AG04450 (cell line): ENCODE data around the gene FGF14. TPM values are rescaled to one million over a fixed set of nuclear protein-coding genes. Genes with fewer than 3 reads are reported as not detected.
"Not testable (repeated sequence)": the region's sequence is repeated elsewhere in the genome, so short reads cannot be mapped to it uniquely, and the experiment has no call there.

Experiments used
- CTCF ChIA-PET: fragments of 300-600, 350-600 bp; formaldehyde crosslinking; extraction: SDS; loops from one replicate; lab custom pipeline; 2022; ENCODE audit warnings: antibody characterized with exemption, inconsistent platforms; lab: Charles Lee
- POLR2A ChIA-PET: fragments of 350-600 bp; formaldehyde crosslinking; extraction: SDS; loops from one replicate; lab custom pipeline; 2021; ENCODE audit warnings: antibody characterized with exemption, inconsistent platforms; lab: Yijun Ruan, JAX
- DNase-seq: peaks from one replicate; pipeline ENCODE4 v3.0.0-alpha.2; 2011; ENCODE audit warnings: low read depth, low spot score
- H3K27ac ChIP-seq: one replicate; pipeline ENCODE4 v1.5.1; 2012; ENCODE audit warnings: low read depth, low read length, control low read depth
- H3K27me3 ChIP-seq: one replicate; pipeline ENCODE4 v1.6.0; 2012; ENCODE audit warnings: low read length; ENCODE audit not compliant: control insufficient read depth, insufficient read depth
- H3K4me3 ChIP-seq: 2 replicates; pipeline ENCODE4 v1.5.1; 2011; ENCODE audit warnings: mild to moderate bottlenecking, low read depth, low read length, control low read depth
- H3K9me3 ChIP-seq: 2 replicates; pipeline ENCODE4 v1.5.1; 2012; ENCODE audit warnings: low read length; ENCODE audit not compliant: control insufficient read depth, insufficient read depth
- polyA plus RNA-seq: library from polyadenylated mRNA; depleted of rRNA; stranded (reverse); fragments of >200 nt; gene quantifications from 2 replicates; pipeline ENCODE4 v1.2.3, GENCODE V29; 2011
- TF ChIP-seq, protein P1 (sequence below): IDR thresholded peaks from 2 replicates; pipeline ENCODE4 v1.5.1; 2011; ENCODE audit warnings: low read depth, low read length, control low read depth, inconsistent platforms

FGF14 gene
- polyA plus RNA-seq, 1 experiment, result 0.01 TPM

DNA sequence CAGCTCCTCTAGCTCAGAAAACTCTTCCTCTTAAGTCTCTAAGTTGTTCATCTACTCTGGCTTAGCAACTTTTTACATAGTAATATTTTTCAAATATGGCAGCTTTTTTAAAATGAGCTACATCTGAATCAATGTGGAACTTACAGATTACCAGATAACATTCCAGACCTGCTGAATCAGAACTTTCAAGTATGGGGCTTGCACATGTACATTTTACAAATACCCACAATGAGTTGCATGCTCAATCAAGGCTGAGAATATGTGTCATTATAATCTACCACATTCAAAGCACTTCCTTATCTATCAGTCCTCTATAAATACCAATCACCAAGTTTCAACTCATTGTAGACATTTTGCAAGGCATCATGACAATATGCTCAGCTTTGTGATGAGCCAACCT lies 383.1 kb downstream of the FGF14 start:
- no peak overlapping the region for H3K27ac ChIP-seq
- DNase-seq, result no peak
- POLR2A ChIA-PET, result no interaction called here
- TF ChIP-seq, protein P1, sequence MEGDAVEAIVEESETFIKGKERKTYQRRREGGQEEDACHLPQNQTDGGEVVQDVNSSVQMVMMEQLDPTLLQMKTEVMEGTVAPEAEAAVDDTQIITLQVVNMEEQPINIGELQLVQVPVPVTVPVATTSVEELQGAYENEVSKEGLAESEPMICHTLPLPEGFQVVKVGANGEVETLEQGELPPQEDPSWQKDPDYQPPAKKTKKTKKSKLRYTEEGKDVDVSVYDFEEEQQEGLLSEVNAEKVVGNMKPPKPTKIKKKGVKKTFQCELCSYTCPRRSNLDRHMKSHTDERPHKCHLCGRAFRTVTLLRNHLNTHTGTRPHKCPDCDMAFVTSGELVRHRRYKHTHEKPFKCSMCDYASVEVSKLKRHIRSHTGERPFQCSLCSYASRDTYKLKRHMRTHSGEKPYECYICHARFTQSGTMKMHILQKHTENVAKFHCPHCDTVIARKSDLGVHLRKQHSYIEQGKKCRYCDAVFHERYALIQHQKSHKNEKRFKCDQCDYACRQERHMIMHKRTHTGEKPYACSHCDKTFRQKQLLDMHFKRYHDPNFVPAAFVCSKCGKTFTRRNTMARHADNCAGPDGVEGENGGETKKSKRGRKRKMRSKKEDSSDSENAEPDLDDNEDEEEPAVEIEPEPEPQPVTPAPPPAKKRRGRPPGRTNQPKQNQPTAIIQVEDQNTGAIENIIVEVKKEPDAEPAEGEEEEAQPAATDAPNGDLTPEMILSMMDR, result no peak
- H3K27me3 ChIP-seq, result no peaks in the 10 kb centered on the region
- CTCF ChIA-PET, result no interaction called here
- no peaks in the 10 kb centered on the region; the same call in 1 of the 2 replicates for H3K9me3 ChIP-seq
- H3K4me3 ChIP-seq, result no peak overlapping the region

DNA sequence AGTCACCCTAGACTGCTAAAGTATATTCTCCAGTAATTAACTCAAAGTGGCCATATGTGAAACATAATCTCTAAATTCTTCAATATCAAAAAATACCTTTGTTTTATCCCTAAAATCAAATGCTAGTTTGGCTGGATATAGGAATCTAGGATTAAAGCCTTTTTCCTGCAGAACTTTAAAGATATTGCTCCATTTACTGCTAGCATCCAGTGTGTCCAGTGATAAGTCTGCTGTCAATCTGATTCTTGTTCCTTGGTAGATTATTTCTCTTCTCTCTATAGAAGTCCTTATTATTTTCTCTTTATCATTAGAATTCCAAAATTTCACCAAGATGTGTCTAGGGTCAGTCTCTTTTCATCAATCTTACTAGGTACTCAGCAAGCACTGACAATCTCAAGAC lies 384.6 kb downstream of the FGF14 start:
- DNase-seq, result no peak
- ChIA-PET POLR2A (no interaction called here), CTCF (no interaction called here)
- Histone ChIP-seq H3K4me3 (no peak overlapping the region), H3K27ac (no peak overlapping the region), H3K9me3 (no peaks in the 10 kb centered on the region; the same call in 1 of the 2 replicates), H3K27me3 (no peaks in the 10 kb centered on the region)
- TF ChIP-seq, protein P1, result no peak

DNA sequence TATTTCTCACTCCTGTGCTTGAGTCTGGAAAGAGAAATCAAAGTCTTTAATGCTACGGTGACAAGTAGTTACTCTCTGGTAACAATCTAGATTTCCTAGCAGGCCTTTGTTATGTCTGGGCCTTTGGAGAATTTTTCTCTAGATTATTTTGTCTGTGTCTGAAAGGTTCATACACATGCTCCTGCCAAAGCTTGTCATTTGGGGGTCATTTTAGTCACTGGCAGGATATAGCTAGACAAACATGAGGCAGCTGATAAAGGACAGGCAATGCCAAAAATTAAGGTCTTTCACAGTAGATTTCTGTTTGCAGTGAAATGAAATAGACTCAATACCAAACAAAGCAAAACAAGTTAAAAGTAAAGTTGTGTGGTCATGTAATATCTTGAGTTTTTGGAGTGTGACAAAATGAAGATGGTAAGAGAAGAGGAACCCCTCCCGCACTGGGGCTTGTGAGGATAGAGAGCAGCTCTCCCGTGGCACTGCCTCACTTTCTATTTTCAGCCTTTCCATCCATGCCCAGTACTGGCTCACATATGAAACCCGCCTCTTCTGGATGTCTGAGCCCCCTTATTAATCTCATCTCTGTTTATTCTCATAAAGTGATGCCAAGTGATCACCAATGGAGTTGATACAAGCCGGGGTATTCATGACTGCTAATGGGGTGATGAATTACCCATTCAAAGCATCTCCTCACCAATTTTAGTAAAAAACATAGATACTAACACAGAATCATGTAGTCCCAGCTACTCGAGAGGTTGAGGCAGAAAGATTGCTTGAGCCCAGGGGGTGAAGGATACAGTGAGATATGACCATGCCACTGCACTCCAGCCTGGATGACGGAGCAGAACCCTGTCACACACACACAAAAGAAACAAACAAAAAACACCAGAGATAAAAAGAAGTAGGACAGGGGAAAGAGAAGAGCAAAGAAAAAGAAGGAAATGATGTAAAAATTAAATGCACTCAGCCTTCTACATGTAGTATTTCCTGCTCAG lies 389.3 kb downstream of the FGF14 start:
- no peak for DNase-seq
- TF ChIP-seq, protein P1, result no peak
- H3K27me3 ChIP-seq, result no peaks in the 10 kb centered on the region
- ChIA-PET CTCF (no interaction called here), POLR2A (no interaction called here)
- no peak overlapping the region for H3K4me3 ChIP-seq
- H3K27ac ChIP-seq, result no peak overlapping the region
- no peaks in the 10 kb centered on the region for H3K9me3 ChIP-seq

DNA sequence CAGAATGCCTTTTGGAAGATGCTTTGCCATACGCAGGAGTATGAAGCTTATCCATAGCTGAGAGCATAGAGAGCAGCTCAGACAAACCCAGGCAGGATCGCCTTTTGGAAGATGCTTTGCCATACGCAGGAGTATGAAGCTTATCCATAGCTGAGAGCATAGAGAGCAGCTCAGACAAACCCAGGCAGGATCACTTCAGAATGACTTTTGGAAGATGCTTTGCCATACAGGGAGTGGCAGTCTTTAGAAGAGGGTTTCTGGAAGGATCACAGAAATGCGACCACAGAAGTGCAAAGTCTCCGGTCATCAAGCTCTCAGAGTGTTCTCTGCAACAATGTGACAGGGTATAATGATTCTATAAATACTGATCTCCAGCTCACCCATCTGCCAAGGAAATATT lies 390.4 kb downstream of the FGF14 start:
- H3K27ac ChIP-seq, H3K9me3 ChIP-seq, CTCF ChIA-PET, POLR2A ChIA-PET, DNase-seq, H3K27me3 ChIP-seq, H3K4me3 ChIP-seq: not testable (repeated sequence)

DNA sequence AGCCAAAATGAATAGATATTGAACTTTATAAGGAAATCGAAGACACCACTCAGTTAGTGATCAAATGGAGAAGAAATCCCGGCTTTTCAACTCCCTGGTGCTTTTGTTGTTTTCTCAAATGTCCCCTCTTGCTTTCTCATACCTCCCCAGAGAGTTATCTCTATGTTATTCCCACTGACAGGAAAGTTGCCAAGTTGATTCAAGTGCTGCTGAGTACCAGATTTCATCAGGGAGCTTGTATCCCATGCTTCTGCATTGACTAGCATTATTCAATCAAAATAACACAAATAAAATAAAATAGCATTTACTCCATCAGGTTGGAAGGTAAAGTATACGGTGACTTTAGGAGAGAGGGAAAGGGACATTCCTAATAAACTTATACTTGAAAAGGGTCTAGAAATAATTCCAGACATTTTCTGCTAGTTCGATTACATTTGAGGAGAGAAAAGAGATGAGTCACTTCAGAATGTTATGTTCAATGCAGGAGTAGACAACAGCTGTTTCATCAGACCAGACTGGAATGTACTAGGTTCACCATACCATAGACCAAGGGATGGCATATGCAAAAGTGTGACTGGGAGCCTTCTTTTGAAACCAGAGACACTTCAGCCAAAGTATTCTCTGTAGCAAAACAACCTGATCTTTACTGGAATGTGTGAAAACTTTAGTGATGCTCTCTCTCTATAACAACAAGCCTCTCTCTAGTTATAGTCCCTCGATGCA lies 397.8 kb downstream of the FGF14 start:
- Histone ChIP-seq H3K9me3 (no peaks in the 10 kb centered on the region), H3K27me3 (no peaks in the 10 kb centered on the region), H3K4me3 (no peak overlapping the region), H3K27ac (no peak overlapping the region)
- ChIA-PET CTCF (no interaction called here), POLR2A (no interaction called here)
- no peak for DNase-seq
- TF ChIP-seq, protein P1, result no peak
